ENCODE data around the gene KLK12. TPM values are rescaled to one million over a fixed set of nuclear protein-coding genes. Genes with fewer than 3 reads are reported as not detected.

The KLK12 gene
- total RNA-seq, 1 experiment from 2014 or later = not detected

DNA sequence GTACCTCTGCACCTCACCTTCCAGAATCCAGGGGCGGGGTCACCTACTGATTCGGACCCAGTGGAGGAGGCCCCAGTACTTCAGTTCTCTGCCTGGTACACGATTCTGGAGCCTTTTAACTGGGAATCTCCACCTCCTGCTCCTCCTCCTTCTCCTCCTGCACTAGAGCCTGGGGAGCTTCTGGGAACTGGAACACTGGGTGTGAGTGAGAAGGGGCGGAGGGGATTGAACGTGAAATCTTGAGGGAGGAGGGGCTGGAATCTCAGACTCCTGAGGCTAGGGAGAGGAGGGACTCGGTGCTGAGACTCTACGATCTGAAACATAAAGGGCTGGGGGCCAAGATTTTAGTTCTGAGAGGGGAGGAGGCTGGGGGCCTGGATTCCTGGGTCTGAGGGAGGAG lies 33.3 kb downstream of the KLK12 start, which contains the start of gene KLK8:
Gene KLK8, minus strand, starts transcription at position 90 of the 400 bp plus-strand sequence. CDS start 437 bp downstream, outside the sequence.
- DNase-seq = peak; percentile 76
- peak within 1 kb of the TSS; percentile 76 for H3K4me2 ChIP-seq (ENCODE audit: insufficient read depth, insufficient read length, low read length)
- Mint-ChIP-seq H3K36me3 (ENCODE audit: insufficient read depth in 1 of 3, low read depth in 3 of 3) (no peaks in the 10 kb centered on the region), H3K4me1 (peaks cover 25 to 40% of the 10 kb centered on the region in 2 experiments), H3K27ac (peak within 1 kb of the TSS; percentile 28 to 92 (median 81); a peak in 5 of 7 replicates), H3K4me3 (peak within 1 kb of the TSS; percentile 14 to 60; a peak in 3 of 5 replicates), H3K27me3 (ENCODE audit: low read depth) (peaks cover 41% of the 10 kb centered on the region), H3K9me3 (no peaks in the 10 kb centered on the region; a peak in 1 of 5 replicates)
- no peaks in the 10 kb centered on the region for H3K27me3 ChIP-seq (ENCODE audit: insufficient read depth, low read length)
- H2BK5ac ChIP-seq (ENCODE audit: insufficient read length, low read length) = no peak within 1 kb of the TSS
- H2BK15ac ChIP-seq (ENCODE audit: low read depth, low read length) = 0 out of 2 replicates have a peak within 1 kb of the TSS, but pooled peaks have one; percentile 16
- H3K23me2 ChIP-seq (ENCODE audit: insufficient read length, low read depth, low read length, poor library complexity, severe bottlenecking) = peaks cover 6% of the 10 kb centered on the region
- peak within 1 kb of the TSS; percentile 5 for H4K91ac ChIP-seq (ENCODE audit: insufficient read length, low read depth, low read length)
- no peak within 1 kb of the TSS for H3K4ac ChIP-seq (ENCODE audit: low read depth, low read length)
- no peak within 1 kb of the TSS for H2BK120ac ChIP-seq (ENCODE audit: low read depth, low read length, poor library complexity, severe bottlenecking)
- no peak within 1 kb of the TSS for H3K23ac ChIP-seq (ENCODE audit: insufficient read length, low read depth, low read length)
- H3K56ac ChIP-seq (ENCODE audit: insufficient read length, low read depth, low read length) = no peak within 1 kb of the TSS
- no peak within 1 kb of the TSS for H4K5ac ChIP-seq (ENCODE audit: insufficient read length, low read depth, low read length)
- no peak within 1 kb of the TSS for H3T11ph ChIP-seq (ENCODE audit: low read length)
- H3K79me1 ChIP-seq (ENCODE audit: insufficient read depth, low read depth, low read length, poor library complexity, severe bottlenecking) = no peaks in the 10 kb centered on the region
- H2AK5ac ChIP-seq (ENCODE audit: insufficient read length, low read length) = no peak within 1 kb of the TSS
- no CpG with 5 or more reads among the region's 7 CpGs for WGBS (ENCODE audit: extremely low coverage, insufficient read length, low lambda C conversion rate)
- no peak within 1 kb of the TSS for H2AFZ ChIP-seq (ENCODE audit: low read length)
- no peaks in the 10 kb centered on the region for H4K20me1 ChIP-seq (ENCODE audit: control insufficient read depth, insufficient read depth, insufficient read length)
- H3K9ac ChIP-seq (ENCODE audit: extremely low read depth, insufficient read length, low read length) = peak within 1 kb of the TSS; percentile 46
- H3K14ac ChIP-seq (ENCODE audit: insufficient read depth, low read length) = peak within 1 kb of the TSS; percentile 77
- TF ChIP-seq, protein P1, sequence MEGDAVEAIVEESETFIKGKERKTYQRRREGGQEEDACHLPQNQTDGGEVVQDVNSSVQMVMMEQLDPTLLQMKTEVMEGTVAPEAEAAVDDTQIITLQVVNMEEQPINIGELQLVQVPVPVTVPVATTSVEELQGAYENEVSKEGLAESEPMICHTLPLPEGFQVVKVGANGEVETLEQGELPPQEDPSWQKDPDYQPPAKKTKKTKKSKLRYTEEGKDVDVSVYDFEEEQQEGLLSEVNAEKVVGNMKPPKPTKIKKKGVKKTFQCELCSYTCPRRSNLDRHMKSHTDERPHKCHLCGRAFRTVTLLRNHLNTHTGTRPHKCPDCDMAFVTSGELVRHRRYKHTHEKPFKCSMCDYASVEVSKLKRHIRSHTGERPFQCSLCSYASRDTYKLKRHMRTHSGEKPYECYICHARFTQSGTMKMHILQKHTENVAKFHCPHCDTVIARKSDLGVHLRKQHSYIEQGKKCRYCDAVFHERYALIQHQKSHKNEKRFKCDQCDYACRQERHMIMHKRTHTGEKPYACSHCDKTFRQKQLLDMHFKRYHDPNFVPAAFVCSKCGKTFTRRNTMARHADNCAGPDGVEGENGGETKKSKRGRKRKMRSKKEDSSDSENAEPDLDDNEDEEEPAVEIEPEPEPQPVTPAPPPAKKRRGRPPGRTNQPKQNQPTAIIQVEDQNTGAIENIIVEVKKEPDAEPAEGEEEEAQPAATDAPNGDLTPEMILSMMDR (conservative IDR thresholded peaks at IDR 0.05) = no peak
- H3K79me2 ChIP-seq (ENCODE audit: insufficient read depth, low read length) = no peaks in the 10 kb centered on the region
- H2BK20ac ChIP-seq (ENCODE audit: low read depth, low read length, poor library complexity, severe bottlenecking) = peak within 1 kb of the TSS; percentile 29
- H3K9me3 ChIP-seq (ENCODE audit: control insufficient read depth, low read depth, low read length) = no peaks in the 10 kb centered on the region
- H3K18ac ChIP-seq (ENCODE audit: insufficient read length, low read depth, low read length) = peak within 1 kb of the TSS; percentile 51
- H3K27ac ChIP-seq (ENCODE audit: insufficient read length, low read depth, low read length) = peak within 1 kb of the TSS; percentile 14
- H4K8ac ChIP-seq (replicated peaks; ENCODE audit: insufficient read length, low read depth, low read length) = no peak within 1 kb of the TSS
- no peak within 1 kb of the TSS for H2BK12ac ChIP-seq (ENCODE audit: insufficient read length, low read depth, low read length)
- 0 out of 2 replicates have a peak, but pooled peaks cover 4% of the 10 kb centered on the region for H3K4me1 ChIP-seq (ENCODE audit: insufficient read depth, low read length)
